Measurements from ENCODE around the gene ABCA2. TPM values are rescaled to one million over a fixed set of nuclear protein-coding genes. Genes with fewer than 3 reads are reported as not detected.

The ABCA2 gene
- total and polyA plus RNA-seq, 9 of the 15 experiments (the other 6 are each of a cell fraction or from before 2014, with no cell fraction given): 0.69 to 16.3 (median 6.1) TPM; not detected in 2

GRCh38 chr9:136972743-136973142 is 55.3 kb downstream of the ABCA2 start:
- 44% methylated on average over 11 of the region's 13 CpGs for WGBS (ENCODE audit: insufficient coverage, low coverage, missing lambda C conversion rate)
- no peaks in the 10 kb centered on the region for H3K79me2 ChIP-seq (ENCODE audit: control insufficient read depth, insufficient read depth, low read length)
- no peaks in the 10 kb centered on the region for H4K20me1 ChIP-seq (replicated peaks; ENCODE audit: control insufficient read depth, insufficient read depth, low read length)
- H3K4me1 ChIP-seq (replicated peaks in 1 of 2; ENCODE audit: control insufficient read depth in 2 of 2, insufficient read depth in 2 of 2, low read length in 2 of 2): peaks cover 0 to 91% of the 10 kb centered on the region in 2 experiments; a peak in 2 of 5 replicates
- CTCF ChIA-PET (ENCODE audit: low intra/inter-chr PET ratio): no interaction called here
- no peak overlapping the region for H2AFZ ChIP-seq (ENCODE audit: low read depth, low read length)
- no peak for FAIRE-seq
- no peaks in the 10 kb centered on the region for H3K27me3 ChIP-seq (ENCODE audit: control insufficient read depth in 2 of 2, insufficient read depth in 2 of 2, low read length in 2 of 2)
- no peak overlapping the region for H3K27ac ChIP-seq (ENCODE audit: extremely low read depth, low read depth, low read length)
- no TSS peak for BruUV-seq (replicated peaks)
- H3K9ac ChIP-seq (ENCODE audit: insufficient read depth in 1 of 2, low read depth in 2 of 2, low read length in 2 of 2): peak overlapping the region in 1 of 2 experiments; percentile 73; a peak in 2 of 4 replicates
- no peak for ATAC-seq
- H3K4me3 ChIP-seq: no peak overlapping the region
- POLR2A ChIA-PET: no interaction called here
- H3K36me3 ChIP-seq (ENCODE audit: control insufficient read depth, insufficient read depth, low read length): no peaks in the 10 kb centered on the region
- in situ Hi-C loops (cut with MboI): no loop called here
- H3K4me2 ChIP-seq (ENCODE audit: insufficient read depth, low read length): no peak overlapping the region
- H3K9me3 ChIP-seq (replicated peaks; ENCODE audit: control insufficient read depth, insufficient read depth, low read depth, low read length): no peaks in the 10 kb centered on the region
- DNase-seq (ENCODE audit: extremely low read depth in 1 of 4, low spot score in 3 of 4): no peak
- H3K9me1 ChIP-seq (ENCODE audit: control insufficient read depth, insufficient read depth, low read length): no peaks in the 10 kb centered on the region
- intact Hi-C loops (cut with micrococcal nuclease): no loop called here
- TF ChIP-seq, protein P1, sequence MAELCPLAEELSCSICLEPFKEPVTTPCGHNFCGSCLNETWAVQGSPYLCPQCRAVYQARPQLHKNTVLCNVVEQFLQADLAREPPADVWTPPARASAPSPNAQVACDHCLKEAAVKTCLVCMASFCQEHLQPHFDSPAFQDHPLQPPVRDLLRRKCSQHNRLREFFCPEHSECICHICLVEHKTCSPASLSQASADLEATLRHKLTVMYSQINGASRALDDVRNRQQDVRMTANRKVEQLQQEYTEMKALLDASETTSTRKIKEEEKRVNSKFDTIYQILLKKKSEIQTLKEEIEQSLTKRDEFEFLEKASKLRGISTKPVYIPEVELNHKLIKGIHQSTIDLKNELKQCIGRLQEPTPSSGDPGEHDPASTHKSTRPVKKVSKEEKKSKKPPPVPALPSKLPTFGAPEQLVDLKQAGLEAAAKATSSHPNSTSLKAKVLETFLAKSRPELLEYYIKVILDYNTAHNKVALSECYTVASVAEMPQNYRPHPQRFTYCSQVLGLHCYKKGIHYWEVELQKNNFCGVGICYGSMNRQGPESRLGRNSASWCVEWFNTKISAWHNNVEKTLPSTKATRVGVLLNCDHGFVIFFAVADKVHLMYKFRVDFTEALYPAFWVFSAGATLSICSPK (IDR thresholded peaks at IDR 0.05; ENCODE audit: borderline replicate concordance): no peak
- no peak for TF ChIP-seq MBD2 (IDR thresholded peaks at IDR 0.05; ENCODE audit: borderline replicate concordance, low read depth)
- TF ChIP-seq, protein P2, sequence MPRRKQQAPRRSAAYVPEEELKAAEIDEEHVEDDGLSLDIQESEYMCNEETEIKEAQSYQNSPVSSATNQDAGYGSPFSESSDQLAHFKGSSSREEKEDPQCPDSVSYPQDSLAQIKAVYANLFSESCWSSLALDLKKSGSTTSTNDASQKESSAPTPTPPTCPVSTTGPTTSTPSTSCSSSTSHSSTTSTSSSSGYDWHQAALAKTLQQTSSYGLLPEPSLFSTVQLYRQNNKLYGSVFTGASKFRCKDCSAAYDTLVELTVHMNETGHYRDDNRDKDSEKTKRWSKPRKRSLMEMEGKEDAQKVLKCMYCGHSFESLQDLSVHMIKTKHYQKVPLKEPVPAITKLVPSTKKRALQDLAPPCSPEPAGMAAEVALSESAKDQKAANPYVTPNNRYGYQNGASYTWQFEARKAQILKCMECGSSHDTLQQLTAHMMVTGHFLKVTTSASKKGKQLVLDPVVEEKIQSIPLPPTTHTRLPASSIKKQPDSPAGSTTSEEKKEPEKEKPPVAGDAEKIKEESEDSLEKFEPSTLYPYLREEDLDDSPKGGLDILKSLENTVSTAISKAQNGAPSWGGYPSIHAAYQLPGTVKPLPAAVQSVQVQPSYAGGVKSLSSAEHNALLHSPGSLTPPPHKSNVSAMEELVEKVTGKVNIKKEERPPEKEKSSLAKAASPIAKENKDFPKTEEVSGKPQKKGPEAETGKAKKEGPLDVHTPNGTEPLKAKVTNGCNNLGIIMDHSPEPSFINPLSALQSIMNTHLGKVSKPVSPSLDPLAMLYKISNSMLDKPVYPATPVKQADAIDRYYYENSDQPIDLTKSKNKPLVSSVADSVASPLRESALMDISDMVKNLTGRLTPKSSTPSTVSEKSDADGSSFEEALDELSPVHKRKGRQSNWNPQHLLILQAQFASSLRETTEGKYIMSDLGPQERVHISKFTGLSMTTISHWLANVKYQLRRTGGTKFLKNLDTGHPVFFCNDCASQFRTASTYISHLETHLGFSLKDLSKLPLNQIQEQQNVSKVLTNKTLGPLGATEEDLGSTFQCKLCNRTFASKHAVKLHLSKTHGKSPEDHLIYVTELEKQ (CRISPR knock-in tag; IDR thresholded peaks at IDR 0.05): no peak
- TF ChIP-seq PRMT5 (CRISPR knock-in tag; IDR thresholded peaks at IDR 0.05): no peak
- no peak for TF ChIP-seq SREBF1 (IDR thresholded peaks at IDR 0.05; ENCODE audit: borderline replicate concordance, low read depth, low read length)
- TF ChIP-seq HMGN3 (IDR thresholded peaks at IDR 0.05; ENCODE audit: borderline replicate concordance, extremely low read depth, insufficient read length, low read depth, low read length): no peak
- TF ChIP-seq POLR2B (IDR thresholded peaks at IDR 0.05; ENCODE audit: low read depth, partially characterized antibody): no peak
- TF ChIP-seq MEIS2 (IDR thresholded peaks at IDR 0.05; ENCODE audit: partially characterized antibody): no peak
